Measurements from ENCODE around the gene USP24. TPM values are rescaled to one million over a fixed set of nuclear protein-coding genes. Genes with fewer than 3 reads are reported as not detected.
"Not testable (repeated sequence)": the region's sequence is repeated elsewhere in the genome, so short reads cannot be mapped to it uniquely, and the experiment has no call there.

USP24 gene
- total RNA-seq, 1 experiment from 2014 or later = 29.9 TPM

GRCh38 chr1:55230659-55231058, 15.5 kb upstream of the USP24 start:
- no peak for DNase-seq (ENCODE audit: extremely low read depth, low read depth)

- DNase-seq (ENCODE audit: extremely low read depth, low read depth) = not testable (repeated sequence)
These were observed 14.6 kb upstream of the USP24 start for GRCh38 chr1:55229726-55230125.

- no peak for DNase-seq (ENCODE audit: extremely low read depth, low read depth)
These were observed 10.1 kb upstream of the USP24 start for GRCh38 chr1:55225228-55225627.

- DNase-seq (ENCODE audit: extremely low read depth, low read depth) = no peak
These were observed 9.6 kb upstream of the USP24 start for GRCh38 chr1:55224729-55225128.

GRCh38 chr1:55222152-55222551, 7.0 kb upstream of the USP24 start:
- DNase-seq (ENCODE audit: extremely low read depth, low read depth) = no peak

GRCh38 chr1:55217226-55217986, 2.2 kb upstream of the USP24 start:
- DNase-seq (ENCODE audit: extremely low read depth, low read depth) = no peak

GRCh38 chr1:55216096-55216495, 932 bp upstream of the USP24 start:
- DNase-seq (ENCODE audit: extremely low read depth, low read depth) = no peak

GRCh38 chr1:55214934-55215193, 300 bp downstream of the USP24 start:
- no peak for DNase-seq (ENCODE audit: extremely low read depth, low read depth)

GRCh38 chr1:55214212-55214933, 791 bp downstream of the USP24 start:
- no peak for DNase-seq (ENCODE audit: extremely low read depth, low read depth)

- no peak for DNase-seq (ENCODE audit: extremely low read depth, low read depth)
These were observed 1.3 kb downstream of the USP24 start for GRCh38 chr1:55213885-55214211.

GRCh38 chr1:55213151-55213884, 1.8 kb downstream of the USP24 start:
- no peak for DNase-seq (ENCODE audit: extremely low read depth, low read depth)

GRCh38 chr1:55212349-55213150, 2.6 kb downstream of the USP24 start:
- DNase-seq (ENCODE audit: extremely low read depth, low read depth) = no peak

- no peak for DNase-seq (ENCODE audit: extremely low read depth, low read depth)
These were observed 3.3 kb downstream of the USP24 start for GRCh38 chr1:55211863-55212262.

- DNase-seq (ENCODE audit: extremely low read depth, low read depth) = no peak
These were observed 4.0 kb downstream of the USP24 start for GRCh38 chr1:55210990-55211801.

GRCh38 chr1:55209247-55209646, 5.9 kb downstream of the USP24 start:
- DNase-seq (ENCODE audit: extremely low read depth, low read depth) = no peak

- DNase-seq (ENCODE audit: extremely low read depth, low read depth) = no peak
These were observed 9.0 kb downstream of the USP24 start for GRCh38 chr1:55206210-55206609.

- no peak for DNase-seq (ENCODE audit: extremely low read depth, low read depth)
These were observed 10.2 kb downstream of the USP24 start for GRCh38 chr1:55204997-55205396.

GRCh38 chr1:55203064-55203463, 12.1 kb downstream of the USP24 start:
- DNase-seq (ENCODE audit: extremely low read depth, low read depth) = no peak

GRCh38 chr1:55200667-55201066, 14.5 kb downstream of the USP24 start:
- DNase-seq (ENCODE audit: extremely low read depth, low read depth) = no peak

- DNase-seq (ENCODE audit: extremely low read depth, low read depth) = not testable (repeated sequence)
These were observed 15.4 kb downstream of the USP24 start for GRCh38 chr1:55199735-55200134.
